Brain pericyte (primary cell): ENCODE measurements around the gene GPAT2.
A peak's percentile ranks its signal among the peaks of the same experiment; 100 is the strongest.
"Not testable (repeated sequence)": the region's sequence is repeated elsewhere in the genome, so short reads cannot be mapped to it uniquely, and the experiment has no call there.

Experiments
- DNase-seq: peaks from one replicate; pipeline ENCODE4 v3.0.0-alpha.2; 2012; ENCODE audit warnings: low read depth, low spot score

Gene GPAT2

GRCh38 chr2:96064760-96065159 lies 30.0 kb upstream of the GPAT2 start:
- not testable (repeated sequence) for DNase-seq

GRCh38 chr2:96064047-96064675 lies 29.4 kb upstream of the GPAT2 start:
- not testable (repeated sequence) for DNase-seq

- peak; percentile 80 for DNase-seq
Observed at GRCh38 chr2:96063116-96063899, 28.6 kb upstream of the GPAT2 start.

DNA sequence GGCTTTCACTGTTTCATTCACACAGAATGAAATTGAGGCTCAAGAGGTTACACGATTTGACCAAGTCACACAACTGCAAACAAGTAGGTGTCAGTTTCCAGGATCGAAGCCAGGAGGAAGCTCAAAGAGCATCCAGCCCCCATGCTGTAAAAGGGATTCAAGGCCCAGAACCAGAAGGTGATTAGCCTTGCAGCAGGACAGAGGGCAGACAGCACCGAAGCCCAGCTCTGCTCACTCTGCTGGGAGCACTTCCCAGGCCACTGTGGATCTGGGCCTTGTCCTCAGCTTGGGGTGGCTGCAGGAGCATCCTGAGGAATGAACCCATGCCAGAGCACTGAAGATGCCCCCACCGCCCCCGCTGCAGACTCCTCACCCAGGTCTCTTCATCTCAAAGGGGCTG lies 27.8 kb upstream of the GPAT2 start:
- not testable (repeated sequence) for DNase-seq

- not testable (repeated sequence) for DNase-seq
Observed at GRCh38 chr2:96061901-96062300, 27.2 kb upstream of the GPAT2 start.

DNA sequence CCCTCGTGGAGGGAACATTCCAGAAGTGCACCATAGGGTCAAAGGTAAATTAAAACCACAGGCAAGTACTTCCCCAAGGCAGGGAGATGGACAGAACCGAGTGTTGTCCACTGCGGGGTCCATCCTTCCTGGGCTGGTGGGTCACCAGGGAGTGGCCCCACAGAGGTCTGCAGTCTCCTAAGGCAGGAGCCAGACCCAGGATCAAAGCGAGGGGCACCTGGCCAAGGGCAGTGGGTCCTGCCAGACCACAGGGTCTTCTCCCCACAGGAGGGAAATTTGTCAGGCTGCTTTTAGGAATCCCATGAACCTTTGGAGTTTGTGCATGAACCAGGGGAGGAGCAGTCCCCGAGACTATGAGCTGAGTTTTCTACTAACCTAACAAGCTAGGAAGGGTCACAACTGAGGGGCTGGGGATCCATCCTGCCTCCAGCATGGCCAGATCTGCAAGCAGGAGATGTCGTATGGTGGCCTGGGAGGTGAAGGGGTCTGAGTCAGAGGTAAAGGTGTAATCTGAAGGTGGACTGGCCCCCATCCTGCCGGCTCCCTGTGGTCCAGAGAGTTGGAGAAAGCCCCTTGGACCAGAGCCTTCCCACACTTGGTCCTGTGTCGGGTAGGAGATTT lies 26.6 kb upstream of the GPAT2 start:
- DNase-seq = not testable (repeated sequence)

GRCh38 chr2:96060325-96060724 lies 25.6 kb upstream of the GPAT2 start:
- not testable (repeated sequence) for DNase-seq

DNA sequence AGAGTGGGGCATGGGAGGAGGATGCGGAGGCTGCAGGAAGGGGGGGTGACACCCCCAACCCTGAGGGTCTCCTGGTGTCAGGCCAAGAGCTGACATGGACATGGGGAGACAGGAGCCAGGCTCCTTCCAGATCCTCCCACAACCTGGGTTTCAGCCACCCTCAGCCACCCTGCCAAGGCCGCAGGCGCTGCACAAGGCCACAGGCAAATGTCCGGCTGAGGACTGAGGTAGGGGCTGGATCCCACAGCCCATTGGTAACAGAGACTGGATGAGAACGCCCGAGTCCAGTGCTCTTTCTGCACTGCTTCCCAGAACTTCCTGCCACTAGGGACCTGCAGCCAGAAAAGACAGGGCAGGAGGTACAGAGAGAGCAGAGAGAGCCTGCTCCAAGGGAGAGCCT lies 24.7 kb upstream of the GPAT2 start:
- DNase-seq = not testable (repeated sequence)

DNA sequence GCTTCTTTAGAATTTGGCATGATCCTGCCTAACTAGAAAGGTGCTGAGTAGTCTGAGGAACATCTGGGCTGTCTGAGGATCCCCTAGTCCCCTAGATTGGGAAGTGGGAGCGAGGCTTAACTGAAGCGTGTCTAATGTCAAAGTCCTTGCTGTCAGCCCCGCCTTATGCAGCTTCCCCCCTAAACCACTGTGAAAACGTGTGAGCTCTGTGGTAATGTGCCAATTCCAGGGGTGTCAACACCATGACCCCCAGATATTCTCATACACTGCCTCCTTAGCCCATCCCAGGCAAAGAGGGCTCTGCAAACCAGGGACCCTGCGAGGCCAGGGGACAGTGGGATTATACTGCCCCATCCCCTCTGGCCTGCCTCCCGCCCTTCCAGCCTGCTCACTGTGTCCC lies 21.1 kb upstream of the GPAT2 start:
- not testable (repeated sequence) for DNase-seq

GRCh38 chr2:96054537-96054936 lies 19.8 kb upstream of the GPAT2 start:
- not testable (repeated sequence) for DNase-seq

DNA sequence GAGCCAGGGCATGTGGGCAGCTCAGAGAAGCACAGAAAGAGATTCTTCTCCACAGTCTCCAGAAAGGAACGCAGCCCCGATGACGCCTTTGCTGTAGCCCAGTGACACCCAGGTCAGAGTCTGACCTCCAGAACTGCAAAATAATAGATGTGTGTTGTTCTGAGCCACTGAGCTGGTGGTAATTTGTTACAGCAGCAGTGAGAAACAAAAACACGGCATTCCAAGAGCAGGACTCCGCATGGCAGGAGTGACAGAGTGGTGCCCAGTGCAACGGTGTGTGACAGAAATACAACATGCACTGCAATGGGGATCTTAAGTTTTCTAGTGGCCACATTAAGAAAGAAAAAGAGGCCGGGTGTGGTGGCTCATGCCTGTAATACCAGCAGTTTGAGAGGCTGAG lies 18.7 kb upstream of the GPAT2 start:
- not testable (repeated sequence) for DNase-seq

GRCh38 chr2:96052632-96053031 lies 17.9 kb upstream of the GPAT2 start:
- DNase-seq = not testable (repeated sequence)

GRCh38 chr2:96049917-96050262 lies 15.2 kb upstream of the GPAT2 start:
- DNase-seq = not testable (repeated sequence)

DNA sequence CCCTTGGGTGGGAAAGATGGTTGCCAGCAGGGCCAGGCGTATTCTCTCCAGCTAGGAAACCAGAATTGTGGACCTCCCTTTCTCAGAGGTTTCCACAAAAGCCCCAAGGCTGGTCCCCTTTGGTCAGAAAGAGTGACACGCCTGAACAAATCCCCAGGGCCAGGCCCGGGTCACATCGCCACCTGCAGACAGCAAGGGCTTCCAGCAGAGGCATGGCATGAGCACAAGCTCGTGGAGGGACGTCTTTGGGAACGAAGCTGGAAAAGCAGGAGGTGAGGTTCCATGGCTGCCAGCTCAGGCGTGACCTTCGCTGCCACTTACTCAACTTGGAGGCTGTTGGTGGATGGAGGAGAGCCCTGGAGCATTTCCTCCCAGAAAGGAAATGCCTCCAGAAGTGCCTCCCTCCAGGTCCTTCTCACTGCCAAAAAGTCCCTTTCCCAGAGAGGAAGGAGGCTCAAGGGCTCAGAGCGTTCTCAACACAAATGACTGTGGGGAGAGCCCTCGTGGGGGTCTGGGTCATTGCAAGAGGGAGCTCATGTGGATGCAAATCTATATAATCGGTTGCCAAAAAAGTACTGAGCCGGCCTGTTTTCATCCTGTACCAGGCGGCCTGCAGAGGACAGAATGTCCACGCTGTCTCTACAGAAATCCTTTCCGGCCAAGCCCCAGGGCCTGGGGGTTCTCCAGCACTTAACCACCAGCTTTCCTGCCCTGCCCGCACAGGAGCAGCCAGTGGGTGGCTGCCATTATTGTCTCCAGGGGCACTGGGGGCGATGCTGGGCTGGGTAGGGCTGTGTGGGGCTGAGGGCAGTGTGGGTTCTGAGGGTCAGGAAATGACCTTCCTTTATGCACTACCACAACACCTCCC lies 14.6 kb upstream of the GPAT2 start:
- DNase-seq = not testable (repeated sequence)

- DNase-seq = not testable (repeated sequence)
Observed at GRCh38 chr2:96035554-96035953, 838 bp upstream of the GPAT2 start.

GRCh38 chr2:96033997-96034396 lies 719 bp downstream of the GPAT2 start:
- DNase-seq = not testable (repeated sequence)

- not testable (repeated sequence) for DNase-seq
Observed at GRCh38 chr2:96027725-96028325, 6.9 kb downstream of the GPAT2 start.

- DNase-seq = not testable (repeated sequence)
Observed at GRCh38 chr2:96025755-96026154, 9.0 kb downstream of the GPAT2 start.

DNA sequence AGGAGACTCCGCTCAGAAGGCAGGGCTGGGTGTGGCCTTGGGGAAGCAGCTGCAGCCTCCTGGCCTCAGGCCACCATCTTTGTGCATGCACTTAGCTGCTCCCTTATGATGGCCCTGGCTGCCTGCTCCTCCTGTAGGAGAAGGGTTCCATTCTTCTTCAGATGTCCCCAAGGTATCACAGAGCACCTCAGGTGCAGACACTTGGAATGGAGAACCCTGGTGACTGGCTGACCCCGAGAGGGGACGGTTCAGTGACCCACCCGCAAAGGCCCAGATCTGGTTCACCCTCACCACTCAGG lies 9.6 kb downstream of the GPAT2 start:
- DNase-seq = no peak

DNA sequence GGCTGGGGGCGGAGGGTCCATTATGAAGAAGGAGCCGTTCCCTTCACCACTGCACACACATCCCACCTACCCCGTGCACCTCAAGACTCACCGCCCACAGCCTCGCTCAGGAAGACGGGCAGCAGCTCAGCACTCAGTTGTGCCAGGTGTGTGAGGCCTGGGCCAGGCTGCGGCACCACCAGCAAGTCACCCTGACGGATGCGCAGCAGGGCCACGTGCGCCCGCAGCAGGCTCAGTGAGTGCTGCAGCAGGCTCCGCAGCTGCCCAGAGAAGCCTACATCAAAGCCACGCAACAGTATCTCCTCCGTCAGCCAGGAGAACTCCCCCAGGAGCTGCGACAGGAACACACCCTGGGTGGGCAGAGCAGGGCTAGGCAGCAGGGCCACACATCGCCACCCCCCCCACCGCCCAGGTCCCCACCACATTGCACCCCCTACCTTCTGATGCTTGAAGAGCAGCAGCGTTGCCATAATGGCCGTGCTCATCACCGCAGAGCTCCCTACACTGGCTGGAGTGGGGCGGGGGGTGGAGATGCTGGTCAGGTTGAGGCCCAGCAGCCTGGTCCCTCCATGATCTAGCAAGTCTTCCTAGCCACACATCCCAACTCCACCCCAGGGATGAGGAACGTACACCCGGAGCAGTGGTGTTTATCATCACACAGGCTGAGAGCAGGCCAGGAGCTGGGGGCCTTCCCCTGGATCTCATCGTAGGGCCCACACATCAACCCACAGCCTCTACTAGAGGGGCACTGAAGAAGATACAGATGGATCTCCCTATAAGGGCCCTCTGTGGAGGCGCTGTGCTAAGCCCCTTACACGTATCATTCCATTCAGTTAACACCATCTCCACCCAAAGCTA lies 10.2 kb downstream of the GPAT2 start:
- no peak for DNase-seq

- DNase-seq = not testable (repeated sequence)
Observed at GRCh38 chr2:96023701-96024100, 11.0 kb downstream of the GPAT2 start.
